HG02642 (cell line): ENCODE data around the gene INSL3.

Experiments
- ATAC-seq: cut with Tn5 transposase; IDR thresholded peaks from one replicate; pipeline ENCODE4 v1.9.1; 2021; ENCODE audit warnings: mild to moderate bottlenecking; ENCODE audit not compliant: unreplicated experiment, poor library complexity

INSL3 gene, protein sequence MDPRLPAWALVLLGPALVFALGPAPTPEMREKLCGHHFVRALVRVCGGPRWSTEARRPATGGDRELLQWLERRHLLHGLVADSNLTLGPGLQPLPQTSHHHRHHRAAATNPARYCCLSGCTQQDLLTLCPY

DNA sequence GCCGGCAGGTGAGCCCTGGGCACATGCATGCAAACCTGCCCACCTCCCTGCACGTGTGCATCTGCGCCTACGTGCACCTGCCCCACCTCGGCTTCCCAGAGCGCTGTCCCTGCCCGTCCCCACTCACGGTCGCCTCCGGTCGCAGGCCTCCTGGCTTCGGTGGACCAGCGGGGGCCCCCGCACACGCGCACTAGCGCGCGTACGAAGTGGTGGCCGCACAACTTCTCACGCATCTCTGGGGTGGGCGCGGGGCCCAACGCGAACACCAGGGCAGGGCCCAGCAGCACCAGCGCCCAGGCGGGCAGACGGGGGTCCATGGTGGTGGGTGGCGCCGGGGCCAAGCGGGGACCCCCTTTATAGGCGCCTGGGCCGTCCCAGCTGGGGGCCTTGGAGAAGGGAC, at the start of gene INSL3:
INSL3 (minus strand) TSS at position 330 of the 400 bp plus-strand sequence; CDS start at position 317, 13 bp downstream.
- no peak for ATAC-seq

DNA sequence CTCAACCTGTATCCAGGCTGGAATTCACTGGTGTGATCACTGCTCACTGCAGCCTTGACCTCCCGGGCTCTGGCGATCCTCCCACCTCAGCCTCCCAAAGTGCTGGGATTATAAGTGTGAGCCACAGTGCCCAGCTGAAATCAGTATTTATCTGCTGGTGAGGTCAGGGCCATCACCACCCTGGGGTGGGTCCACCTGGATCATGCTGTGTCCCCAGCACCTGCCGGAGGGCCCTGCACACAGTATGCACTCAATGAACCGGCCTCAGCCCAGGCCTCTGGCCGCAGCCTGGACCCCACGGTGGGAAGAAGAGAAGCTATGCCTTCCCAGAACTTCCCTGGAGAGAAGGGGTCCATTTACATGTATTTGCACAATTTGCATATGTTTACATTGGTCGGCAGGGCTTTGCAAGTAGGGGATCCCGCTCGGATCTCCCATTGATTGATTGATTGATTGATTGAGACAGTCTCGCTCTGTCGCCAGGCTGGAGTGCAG, 47.8 kb upstream of the INSL3 start:
- ATAC-seq: no peak

DNA sequence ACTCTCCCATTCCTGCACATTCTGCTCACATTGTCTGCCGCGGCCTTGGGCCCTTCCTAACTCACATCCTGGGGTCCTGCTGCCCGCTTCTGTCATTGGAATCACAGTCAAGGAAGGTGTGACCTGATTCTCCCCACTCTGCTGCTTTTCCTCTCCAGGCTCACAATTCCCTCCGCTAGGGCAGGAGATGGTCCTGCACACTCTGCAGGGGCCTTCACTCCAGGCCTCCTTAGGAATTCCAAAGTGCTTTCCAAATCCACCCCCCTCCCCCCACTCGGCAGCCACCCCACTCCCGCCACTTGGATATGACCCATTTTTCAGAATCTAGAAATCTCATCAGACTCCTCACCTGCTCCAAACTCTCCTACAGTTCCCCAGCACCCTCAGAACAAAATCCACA, 47.4 kb upstream of the INSL3 start:
- no peak for ATAC-seq

DNA sequence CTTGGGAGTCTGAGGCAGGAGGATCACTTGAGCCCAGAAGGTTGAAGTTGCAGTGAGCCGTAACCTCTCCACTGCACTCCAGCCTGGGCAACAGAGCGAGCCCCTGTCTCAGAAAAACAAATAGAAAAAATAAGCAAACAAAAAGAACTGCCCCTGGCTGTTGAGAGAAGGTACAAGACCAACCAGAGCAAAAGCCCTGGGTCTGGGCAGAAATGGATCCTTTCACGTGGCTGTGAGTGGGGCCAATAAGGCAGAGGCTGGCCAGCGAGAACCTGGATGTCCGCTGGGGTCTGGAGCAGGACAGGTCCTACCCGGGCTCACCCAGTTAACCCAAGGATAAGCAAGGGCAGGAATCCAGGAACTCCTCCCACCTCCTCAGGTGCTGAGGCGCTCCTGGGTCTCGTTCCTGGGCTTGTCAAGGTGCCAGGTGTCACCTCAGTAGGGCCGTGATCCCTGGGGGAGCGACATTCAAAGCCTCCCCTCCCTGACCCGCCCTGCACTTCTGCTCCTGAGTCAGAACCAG, 45.7 kb upstream of the INSL3 start:
- ATAC-seq: no peak

DNA sequence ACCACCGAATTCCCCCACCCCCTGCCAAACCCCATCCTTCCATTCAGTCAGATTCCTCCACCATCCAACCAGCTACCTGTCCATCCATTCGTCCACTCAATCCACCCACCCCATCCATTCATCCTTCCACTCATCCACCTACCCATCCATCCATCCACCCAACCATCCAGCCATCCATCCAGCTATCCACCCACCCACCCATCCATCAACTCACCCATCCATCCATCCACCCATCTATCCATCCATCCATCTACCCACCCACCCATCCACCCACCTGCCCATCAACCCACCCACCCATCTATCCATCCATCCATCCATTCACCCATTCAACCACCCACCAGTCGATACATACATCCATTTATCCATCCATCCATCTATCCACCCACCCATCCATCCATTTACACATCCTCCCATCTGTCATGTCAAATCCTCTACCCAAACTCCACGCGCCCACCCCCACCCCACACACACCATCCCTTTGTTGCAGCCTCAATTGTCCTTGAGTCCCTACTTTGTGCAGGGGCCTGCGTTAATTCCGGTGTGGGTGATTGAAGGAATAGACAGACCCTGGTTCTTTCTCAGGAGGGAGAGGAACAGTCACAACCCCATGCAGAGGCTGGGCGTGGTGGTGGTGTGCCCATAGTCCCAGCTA, 45.1 kb upstream of the INSL3 start:
- no peak for ATAC-seq

DNA sequence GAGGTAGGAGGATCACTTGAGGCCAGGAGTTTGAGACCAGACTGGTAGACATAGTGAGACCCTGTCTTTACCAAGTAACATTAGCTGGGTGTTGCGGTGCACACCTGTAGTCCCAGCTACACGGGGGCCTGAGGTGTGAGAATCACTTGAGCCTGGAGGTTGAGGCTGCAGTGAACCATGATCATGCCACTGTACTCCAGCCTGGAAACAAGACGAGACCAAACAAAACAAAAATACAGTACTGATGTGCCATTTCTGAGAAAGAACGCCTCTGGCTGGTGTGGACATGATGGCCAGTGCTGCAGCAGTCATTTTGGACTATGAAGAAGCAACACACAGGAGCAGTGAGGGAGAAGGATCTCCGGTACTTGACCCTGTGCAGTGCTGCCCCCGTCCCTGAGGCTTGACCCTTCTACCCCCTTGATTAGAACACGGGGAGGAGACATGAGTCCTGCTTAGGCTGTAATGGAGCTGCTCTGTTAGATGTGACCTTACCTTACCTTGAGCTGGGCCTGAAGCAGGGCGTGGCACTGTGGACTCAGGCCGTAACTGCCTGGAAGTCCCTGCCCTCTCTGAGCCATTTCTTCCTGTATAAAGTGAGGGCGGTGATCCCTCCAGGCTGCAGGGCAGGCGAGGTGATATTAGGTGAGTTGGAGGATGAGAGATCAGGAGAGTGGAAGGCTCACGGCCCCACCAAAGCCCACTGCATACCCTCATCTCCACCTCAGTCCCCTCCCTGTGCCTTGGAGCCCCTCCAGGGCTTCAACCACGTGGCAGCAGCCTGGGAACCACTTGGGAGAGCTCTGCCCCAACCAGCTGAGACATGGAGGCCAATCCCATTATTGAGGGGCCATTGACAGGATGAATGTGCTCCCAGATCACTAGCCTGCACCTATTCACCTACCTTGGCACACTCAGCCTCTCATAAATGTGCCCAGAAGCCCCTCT, 44.3 kb upstream of the INSL3 start:
- ATAC-seq: no peak

DNA sequence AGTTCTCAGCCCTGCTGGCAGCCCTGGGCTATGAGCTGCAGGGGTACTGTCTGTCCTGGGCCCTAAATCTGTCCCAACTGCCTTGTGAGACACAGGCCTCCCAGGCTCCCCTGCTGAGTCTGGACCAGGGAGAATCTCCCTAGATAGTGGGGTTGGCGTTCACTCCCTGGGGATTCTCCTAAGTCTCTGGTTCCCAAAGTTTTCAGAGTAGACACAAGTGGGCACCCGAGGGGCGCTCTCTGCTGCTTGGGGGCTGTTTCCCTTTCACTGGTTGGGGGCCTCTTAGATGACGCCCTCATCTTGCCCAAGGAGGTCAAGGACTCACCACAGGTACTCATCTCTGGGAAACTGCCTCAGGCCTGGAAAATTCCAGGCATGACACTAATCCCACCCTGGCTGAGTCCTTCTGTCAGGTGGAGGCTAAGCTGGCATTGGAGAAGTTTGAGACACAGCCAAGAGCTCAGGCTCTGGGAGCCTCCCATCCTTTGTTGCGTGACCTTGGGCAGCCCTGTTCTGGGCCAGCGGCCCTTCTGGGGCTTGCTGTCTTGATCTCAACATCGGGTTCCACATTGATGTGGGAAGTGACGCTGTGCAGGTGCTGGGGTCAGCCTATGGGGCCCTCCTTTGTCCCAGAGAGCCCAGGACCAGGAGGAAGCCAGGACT, 42.3 kb upstream of the INSL3 start:
- ATAC-seq: no peak

DNA sequence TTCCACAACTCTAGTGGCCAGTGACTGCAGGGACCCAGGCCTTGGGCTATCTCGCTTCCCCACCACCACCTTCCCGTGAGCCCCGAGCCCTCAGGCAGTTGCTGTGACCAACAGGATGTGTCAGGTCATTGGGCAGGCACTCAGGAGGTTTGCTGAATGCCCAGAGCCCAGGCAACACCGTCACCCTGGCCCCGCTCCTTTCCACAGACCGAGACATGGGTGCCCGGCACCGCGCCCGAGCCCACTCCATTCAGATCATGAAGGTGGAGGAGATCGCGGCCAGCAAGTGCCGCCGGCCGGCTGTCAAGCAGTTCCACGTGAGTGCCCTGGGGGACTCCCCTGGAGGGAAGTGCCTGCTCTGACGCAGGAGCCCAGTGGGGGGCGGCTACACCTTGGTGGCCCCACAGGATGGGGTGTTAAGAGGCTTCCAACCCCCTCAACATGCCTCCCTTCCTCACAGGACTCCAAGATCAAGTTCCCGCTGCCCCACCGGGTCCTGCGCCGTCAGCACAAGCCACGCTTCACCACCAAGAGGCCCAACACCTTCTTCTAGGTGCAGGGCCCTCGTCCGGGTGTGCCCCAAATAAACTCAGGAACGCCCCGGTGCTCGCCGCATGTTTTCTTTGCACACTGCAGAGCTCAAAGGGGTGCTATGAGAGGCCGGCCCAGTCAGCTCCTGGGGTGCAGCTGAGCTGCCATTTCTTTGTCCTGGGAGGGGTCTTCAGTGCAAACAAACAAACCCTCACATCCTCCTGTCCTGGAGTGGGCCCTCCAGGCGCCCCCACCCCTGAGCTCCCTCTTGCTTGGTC, 41.6 kb upstream of the INSL3 start:
- no peak for ATAC-seq

DNA sequence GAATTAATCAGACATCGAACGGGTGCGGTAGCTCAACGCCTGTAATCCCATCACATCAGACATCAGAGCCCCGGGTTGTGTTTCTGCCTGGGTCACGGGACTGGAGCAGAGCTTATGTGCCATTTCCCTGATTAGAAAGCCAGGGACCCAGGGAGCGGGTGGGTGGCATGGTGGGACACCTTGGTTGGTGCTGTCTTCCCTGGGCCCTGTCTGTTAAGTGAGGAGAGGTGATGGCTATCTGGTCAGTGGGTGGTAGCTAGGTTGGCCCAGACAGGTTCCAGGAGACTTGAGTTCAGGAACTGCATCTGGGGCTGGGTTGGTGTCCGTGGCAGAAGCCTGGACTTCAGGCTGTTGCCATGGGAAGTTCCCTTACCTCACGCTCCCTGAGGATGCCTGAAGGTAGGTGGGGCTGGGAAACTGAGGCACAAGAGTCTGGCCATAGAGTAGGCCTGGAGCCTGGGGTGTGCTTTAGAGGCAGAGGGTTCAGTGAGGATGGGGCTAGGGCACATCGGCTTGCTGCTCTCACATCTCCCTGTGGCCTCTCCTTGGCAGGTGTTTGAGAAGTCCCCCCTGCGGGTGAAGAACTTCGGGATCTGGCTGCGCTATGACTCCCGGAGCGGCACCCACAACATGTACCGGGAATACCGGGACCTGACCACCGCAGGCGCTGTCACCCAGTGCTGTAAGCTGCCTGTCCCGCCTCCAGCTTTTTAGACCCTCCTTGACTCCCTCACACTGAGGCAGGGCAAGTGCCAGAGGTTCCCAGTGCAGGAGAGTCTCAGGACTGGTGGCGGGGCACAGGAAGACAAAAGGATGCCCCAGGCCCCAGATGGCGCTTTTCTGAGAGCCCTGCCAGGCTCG, 40.5 kb upstream of the INSL3 start:
- ATAC-seq: no peak

DNA sequence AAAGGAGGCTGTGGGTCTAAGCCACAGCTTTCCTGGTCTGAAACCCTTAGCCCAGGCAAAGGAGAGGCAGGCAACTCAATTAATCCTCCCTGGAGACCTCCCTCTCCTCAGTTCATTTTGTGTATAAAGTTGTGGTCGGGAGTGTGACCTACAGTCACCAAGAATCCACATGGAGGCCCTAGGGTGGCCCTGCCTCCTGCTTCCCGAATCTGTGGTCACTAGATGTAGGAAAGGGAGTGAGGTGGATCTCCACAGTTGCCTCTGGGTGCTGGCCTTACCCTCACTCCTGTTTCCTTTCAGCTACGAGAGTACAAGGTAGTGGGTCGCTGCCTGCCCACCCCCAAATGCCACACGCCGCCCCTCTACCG, 39.7 kb upstream of the INSL3 start:
- ATAC-seq: no peak

DNA sequence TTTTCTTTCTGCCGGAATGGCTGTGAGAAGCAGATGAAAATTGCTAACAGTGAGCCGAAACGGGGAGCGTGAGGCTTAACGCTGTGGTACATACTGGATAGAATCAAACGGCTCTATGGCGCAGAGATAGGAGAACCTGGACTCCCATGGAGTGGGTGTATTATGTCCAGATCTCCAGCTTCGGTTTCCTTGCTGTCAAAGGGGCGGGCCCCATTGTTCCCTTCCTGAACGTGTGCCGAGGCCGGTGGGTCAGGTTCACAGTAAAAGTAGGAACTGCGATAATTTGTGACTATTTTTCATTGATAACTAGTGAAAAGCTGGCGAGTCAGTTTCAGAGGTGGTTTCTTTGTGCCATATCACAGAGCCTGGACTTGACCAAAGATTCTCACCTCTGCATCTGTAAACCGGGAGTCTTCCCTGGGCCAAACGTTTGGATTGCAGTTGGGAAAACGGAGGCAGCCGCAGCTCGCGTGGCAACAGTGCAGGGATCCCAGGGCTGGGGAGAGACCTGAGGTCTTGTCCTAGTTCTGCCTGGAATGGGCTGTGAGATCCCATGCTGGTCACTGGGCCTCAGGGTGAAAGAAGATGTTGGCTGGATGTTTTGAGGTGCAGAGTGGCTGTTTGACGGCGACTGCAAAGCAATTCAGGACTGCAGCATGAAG, 39.1 kb upstream of the INSL3 start:
- ATAC-seq: no peak

DNA sequence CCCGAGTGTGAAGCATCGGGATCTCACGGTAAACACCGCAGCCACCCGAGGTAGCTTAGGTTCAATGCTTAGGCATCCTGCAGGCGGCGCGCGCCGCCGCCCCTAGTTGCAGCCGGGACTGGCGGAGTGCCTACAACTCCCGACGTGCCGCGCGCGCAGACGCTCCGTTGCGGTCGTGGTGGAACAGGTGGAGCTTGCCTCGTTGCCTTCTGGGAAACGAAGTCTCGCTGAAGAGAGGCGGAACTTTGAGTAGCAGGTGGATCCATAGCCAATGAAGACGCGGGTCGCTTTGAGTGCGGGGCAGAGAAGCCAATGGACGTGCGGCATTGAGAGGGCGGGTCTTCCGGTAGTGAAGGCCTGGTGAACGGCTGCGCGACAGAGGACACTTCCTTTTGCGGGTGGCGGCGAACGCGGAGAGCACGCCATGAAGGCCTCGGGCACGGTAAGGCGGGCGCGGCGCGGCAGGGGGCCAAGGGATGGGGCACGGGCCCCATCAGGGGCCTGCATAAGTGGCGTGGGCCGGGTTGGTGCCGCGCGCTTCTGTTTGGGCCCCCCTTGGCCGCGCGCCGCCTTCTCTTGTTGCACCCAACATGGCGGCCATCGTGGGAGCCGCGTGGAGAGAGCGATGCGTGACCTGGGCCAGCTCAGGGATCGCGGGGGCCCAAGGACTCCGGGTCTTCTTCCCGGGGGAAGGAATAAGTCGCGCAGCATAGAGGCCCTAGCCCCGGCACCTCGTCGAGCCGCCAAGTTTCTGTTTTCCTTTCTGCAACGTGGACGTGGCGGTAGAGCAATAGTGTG, 38.4 kb upstream of the INSL3 start, which contains the start of gene RPL18A:
RPL18A (plus strand) TSS at position 378 of the 798 bp plus-strand sequence; CDS start at position 425, 47 bp downstream.
- ATAC-seq: peak; percentile 95

DNA sequence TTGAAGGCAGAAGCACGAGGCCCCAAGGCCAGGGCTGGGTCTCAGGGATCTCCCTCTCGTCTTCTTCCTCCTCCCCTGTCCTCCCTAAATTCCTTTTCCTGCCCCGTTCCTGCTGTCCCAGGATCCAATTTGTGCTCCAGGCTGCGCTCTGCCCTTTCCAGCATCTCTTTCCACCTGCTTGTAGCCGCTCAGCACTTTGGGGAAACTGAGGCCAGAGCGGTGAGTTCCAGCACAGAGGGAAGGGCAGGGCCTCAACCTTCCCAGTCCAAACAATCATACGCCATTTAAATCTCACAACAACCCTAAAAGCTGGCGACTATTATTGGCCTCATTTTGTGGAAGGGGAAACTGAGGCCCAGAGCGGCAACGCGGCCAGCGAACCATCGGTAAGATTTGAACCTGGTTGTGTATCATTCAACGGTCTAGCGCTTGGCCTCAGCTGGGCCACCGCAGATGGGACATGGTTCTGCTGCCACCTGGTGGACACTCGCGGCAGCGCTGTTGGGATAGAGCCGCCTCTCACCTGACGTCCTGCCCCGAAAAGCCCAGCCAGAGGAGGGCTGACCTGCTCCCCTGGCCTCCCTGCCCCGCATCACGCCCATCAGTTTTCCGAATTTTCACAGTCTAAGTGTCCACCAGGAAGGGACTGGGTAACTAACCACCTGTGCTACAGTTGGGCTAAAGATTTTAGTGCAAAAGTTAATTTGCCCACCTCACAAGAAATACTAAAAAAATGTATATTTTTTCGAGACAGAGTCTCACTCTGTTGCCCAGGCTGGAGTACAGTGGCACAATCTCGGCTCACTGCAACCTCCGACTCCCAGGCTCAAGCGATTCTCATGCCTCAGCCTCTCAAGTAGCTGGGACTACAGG, 34.2 kb upstream of the INSL3 start:
- ATAC-seq: no peak

DNA sequence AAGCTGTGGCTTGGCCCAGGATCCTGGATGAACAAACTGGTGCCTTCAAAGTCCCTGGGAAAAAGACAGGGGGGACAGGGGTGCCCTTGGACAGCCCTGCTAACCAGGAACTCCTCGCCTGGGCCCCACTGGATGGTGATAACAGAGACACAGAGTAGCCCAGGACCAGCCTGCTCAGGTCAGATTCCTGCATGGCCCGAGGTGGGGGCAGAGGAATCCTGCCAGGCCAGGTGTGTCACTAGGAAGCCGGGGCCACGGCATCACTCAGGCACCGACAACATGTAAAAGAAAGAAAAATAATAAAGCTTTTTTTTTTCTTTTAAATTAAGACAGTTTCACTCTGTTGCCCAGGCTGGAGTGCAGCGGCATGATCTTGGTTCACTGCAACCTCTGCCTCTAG, 32.7 kb upstream of the INSL3 start:
- ATAC-seq: no peak

DNA sequence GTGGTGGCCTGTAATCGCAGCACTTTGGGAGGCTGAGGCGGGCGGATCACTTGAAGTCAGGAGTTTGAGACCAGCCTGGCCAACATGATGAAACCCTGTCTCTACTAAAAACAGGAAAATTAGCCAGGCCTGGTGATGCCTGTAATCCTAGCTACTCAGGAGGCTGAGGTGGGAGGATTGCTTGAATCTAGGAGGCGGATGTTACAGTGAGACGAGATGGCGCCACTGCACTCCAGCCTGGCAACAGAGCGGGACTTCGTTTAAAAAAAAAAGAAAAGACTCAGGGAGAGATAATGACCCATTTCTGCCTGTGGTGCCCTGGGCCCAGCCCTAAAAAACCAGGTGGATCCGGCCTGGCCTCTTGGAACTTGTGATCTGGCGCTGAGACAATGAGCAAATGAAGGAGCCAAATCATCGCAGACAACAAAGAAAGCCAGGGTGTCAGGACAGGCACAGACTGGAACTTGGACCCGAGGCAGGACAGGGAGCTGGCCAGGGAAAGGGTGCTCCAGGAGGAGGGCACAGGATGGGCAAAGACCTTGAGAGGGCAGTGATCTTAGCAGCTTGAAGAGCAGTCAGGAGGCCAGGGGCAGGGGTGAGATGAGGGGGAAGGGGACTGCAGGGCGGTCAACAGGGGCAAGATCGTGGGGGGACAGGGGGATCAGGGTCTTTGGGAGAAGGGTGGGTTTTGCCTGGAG, 27.4 kb upstream of the INSL3 start:
- no peak for ATAC-seq
